GM21526 (cell line): Measurements from ENCODE around the gene NBDY.
A peak's percentile ranks its signal among the peaks of the same experiment; 100 is the strongest.
"Not testable (repeated sequence)": the region's sequence is repeated elsewhere in the genome, so short reads cannot be mapped to it uniquely, and the experiment has no call there.

ENCODE experiments used
- ATAC-seq: cut with Tn5 transposase; IDR thresholded peaks from one replicate; pipeline ENCODE4 v1.9.1; 2021; ENCODE audit warnings: moderate library complexity; ENCODE audit not compliant: unreplicated experiment, low FRiP score

Gene NBDY

GRCh38 chrX:56729152-56729850 is at the start of gene NBDY:
TSS of gene NBDY (plus strand) at chrX:56729243. CDS start at chrX:56729354, 111 bp downstream.
- ATAC-seq = no peak

GRCh38 chrX:56704530-56704929 is 24.5 kb upstream of the NBDY start:
- ATAC-seq = not testable (repeated sequence)

GRCh38 chrX:56726605-56727004 is 2.4 kb upstream of the NBDY start:
- ATAC-seq = no peak

GRCh38 chrX:56727531-56727930 is 1.5 kb upstream of the NBDY start:
- ATAC-seq = no peak

GRCh38 chrX:56728321-56728720 is 722 bp upstream of the NBDY start:
- no peak for ATAC-seq

- ATAC-seq = no peak
Observed at GRCh38 chrX:56728752-56729151, 291 bp upstream of the NBDY start.

- ATAC-seq = no peak
Observed at GRCh38 chrX:56733459-56734046, 4.5 kb downstream of the NBDY start.

GRCh38 chrX:56736219-56736618 is 7.2 kb downstream of the NBDY start:
- ATAC-seq = no peak

- no peak for ATAC-seq
Observed at GRCh38 chrX:56738670-56739069, 9.6 kb downstream of the NBDY start.

- no peak for ATAC-seq
Observed at GRCh38 chrX:56744996-56745395, 16.0 kb downstream of the NBDY start.

- no peak for ATAC-seq
Observed at GRCh38 chrX:56746996-56747395, 18.0 kb downstream of the NBDY start.

GRCh38 chrX:56751071-56751470 is 22.0 kb downstream of the NBDY start:
- no peak for ATAC-seq

- ATAC-seq = peak; percentile 62
Observed at GRCh38 chrX:56757327-56757726, 28.3 kb downstream of the NBDY start.

GRCh38 chrX:56758456-56758855 is 29.4 kb downstream of the NBDY start:
- no peak for ATAC-seq

GRCh38 chrX:56759736-56760409 is 30.8 kb downstream of the NBDY start:
- no peak for ATAC-seq

GRCh38 chrX:56760410-56761124 is 31.5 kb downstream of the NBDY start:
- not testable (repeated sequence) for ATAC-seq

- ATAC-seq = no peak
Observed at GRCh38 chrX:56761167-56761566, 32.1 kb downstream of the NBDY start.

- ATAC-seq = peak; percentile 19
Observed at GRCh38 chrX:56762220-56762619, 33.2 kb downstream of the NBDY start.

- ATAC-seq = no peak
Observed at GRCh38 chrX:56762707-56763555, 33.9 kb downstream of the NBDY start.

- peak; percentile 31 for ATAC-seq
Observed at GRCh38 chrX:56763556-56764152, 34.6 kb downstream of the NBDY start.
